SK-N-SH (cell line): ENCODE measurements around the gene FAM217A. TPM values are rescaled to one million over a fixed set of nuclear protein-coding genes. Genes with fewer than 3 reads are reported as not detected.

ENCODE experiments used
- CTCF ChIA-PET: fragments of 300-600, 350-600 bp; formaldehyde crosslinking; extraction: SDS; loops from one replicate; lab custom pipeline; 2021; lab: Yijun Ruan, JAX
- POLR2A ChIA-PET: fragments of 350-600 bp; sonication (Branson Sonifier 250); formaldehyde crosslinking; extraction: SDS; loops from one replicate; lab custom pipeline; 2020; ENCODE audit warnings: antibody characterized with exemption, inconsistent platforms; lab: Yijun Ruan, JAX
- DNase-seq: peaks from one replicate; pipeline ENCODE4 v3.0.0; 2012
- H2AFZ ChIP-seq: fragments of 200-600 bp; sonication (generic); 2 replicates; pipeline ENCODE4 v1.8.1; 2016; ENCODE audit warnings: antibody characterized with exemption, mild to moderate bottlenecking, low read depth
- H3F3A ChIP-seq: fragments of 200-600 bp; sonication (generic); replicated peaks from 2 replicates; pipeline ENCODE3; 2016; ENCODE audit warnings: antibody characterized with exemption, mild to moderate bottlenecking; ENCODE audit not compliant: insufficient read depth
- H3K27ac ChIP-seq, 2 experiments: fragments of 200-500 bp in 1 of 2; fragments of 200-600 bp in 1 of 2; sonication (Bioruptor generic) in 1 of 2; sonication (generic), shearing (Covaris generic) in 1 of 2; 2 replicates each; pipeline versions ENCODE4 v1.5.1 to v1.6.1; 2014 to 2016; ENCODE audit warnings: low read depth in 2 of 2, inconsistent platforms in 1 of 2, low read length in 1 of 2, mild to moderate bottlenecking in 1 of 2, mixed read lengths in 1 of 2
- H3K27me3 ChIP-seq: fragments of 200-600 bp; sonication (generic), shearing (Covaris generic); 2 replicates; pipeline ENCODE4 v1.6.1; 2016; ENCODE audit warnings: mixed run types; ENCODE audit not compliant: insufficient read depth
- H3K36me3 ChIP-seq, 2 experiments: fragments of 200-500 bp in 1 of 2; fragments of 200-600 bp in 1 of 2; sonication (Bioruptor generic) in 1 of 2; sonication (generic) in 1 of 2; replicated peaks in 1 of 2; 2 replicates each; pipeline versions ENCODE3 to v1.5.1; 2014 to 2016; ENCODE audit warnings: low read length in 1 of 2, mild to moderate bottlenecking in 1 of 2; ENCODE audit not compliant: insufficient read depth in 2 of 2, control insufficient read depth in 1 of 2
- H3K4me1 ChIP-seq, 2 experiments: fragments of 200-500 bp in 1 of 2; fragments of 200-600 bp in 1 of 2; sonication (Bioruptor generic) in 1 of 2; sonication (generic), shearing (Covaris generic) in 1 of 2; 2 replicates each; pipeline versions ENCODE4 v1.5.1 to v1.6.1; 2014 to 2016; ENCODE audit warnings: low read depth in 1 of 2, low read length in 1 of 2, mixed run types in 1 of 2; ENCODE audit not compliant: insufficient read depth in 2 of 2, control insufficient read depth in 1 of 2
- H3K4me2 ChIP-seq: fragments of 200-600 bp; sonication (generic), shearing (Covaris generic); 2 replicates; pipeline ENCODE4 v1.6.1; 2017; ENCODE audit warnings: mixed run types
- H3K4me3 ChIP-seq, 2 experiments: fragments of 200-500 bp in 1 of 2; fragments of 200-600 bp in 1 of 2; sonication (Bioruptor generic) in 1 of 2; sonication (generic), shearing (Covaris generic) in 1 of 2; 2 replicates each; pipeline versions ENCODE4 v1.5.1 to v1.8.1; 2014 to 2016; ENCODE audit warnings: low read depth in 2 of 2, inconsistent platforms in 1 of 2, low read length in 1 of 2, mild to moderate bottlenecking in 1 of 2, mixed read lengths in 1 of 2, moderate library complexity in 1 of 2
- H3K79me2 ChIP-seq: fragments of 200-600 bp; sonication (generic); 2 replicates; pipeline ENCODE4 v1.8.1; 2017; ENCODE audit warnings: mild to moderate bottlenecking; ENCODE audit not compliant: insufficient read depth
- H3K9ac ChIP-seq: fragments of 200-600 bp; sonication (generic); 2 replicates; pipeline ENCODE4 v1.6.1; 2017; ENCODE audit warnings: mixed run types
- H3K9me2 ChIP-seq: fragments of 200-600 bp; sonication (generic); 2 replicates; pipeline ENCODE4 v1.6.1; 2017; ENCODE audit warnings: mixed run types
- H3K9me3 ChIP-seq: fragments of 200-600 bp; sonication (generic); 2 replicates; pipeline ENCODE4 v1.6.1; 2017; ENCODE audit warnings: mixed run types, mild to moderate bottlenecking, moderate library complexity
- H4K20me1 ChIP-seq: fragments of 200-600 bp; sonication (generic); 2 replicates; pipeline ENCODE4 v1.6.1; 2017; ENCODE audit warnings: mild to moderate bottlenecking, mixed run types; ENCODE audit not compliant: insufficient read depth
- CTCF ChIP-seq: fragments of 200-600 bp; sonication (generic); IDR thresholded peaks from 2 replicates; pipeline ENCODE4 v1.6.1; 2017; ENCODE audit warnings: antibody characterized with exemption, mild to moderate bottlenecking, moderate library complexity
- ELF1 ChIP-seq: IDR thresholded peaks from 2 replicates; pipeline ENCODE4 v1.4.0; 2012
- EP300 ChIP-seq, 2 experiments: IDR thresholded peaks; 2 replicates each; pipeline versions ENCODE4 v1.4.0 to v1.6.1; 2012; ENCODE audit warnings: borderline replicate concordance in 1 of 2, low read depth in 1 of 2, low read length in 1 of 2
- EZH2phosphoT487 ChIP-seq: fragments of 200-600 bp; sonication (generic); IDR thresholded peaks from 2 replicates; pipeline ENCODE4 v1.6.1; 2017; ENCODE audit warnings: low read depth, mixed run types, mild to moderate bottlenecking, antibody characterized with exemption, moderate library complexity, borderline replicate concordance
- FOXM1 ChIP-seq: IDR thresholded peaks from 2 replicates; pipeline ENCODE4 v1.4.0; 2012; ENCODE audit warnings: low read depth, mild to moderate bottlenecking
- GATA2 ChIP-seq: sonication (generic); formaldehyde crosslinking; IDR thresholded peaks from 2 replicates; pipeline ENCODE4 v1.5.0; 2020; ENCODE audit warnings: mild to moderate bottlenecking, missing genetic modification reagents
- JUND ChIP-seq: IDR thresholded peaks from 2 replicates; pipeline ENCODE4 v1.4.0; 2012
- MEF2A ChIP-seq: IDR thresholded peaks from 2 replicates; pipeline ENCODE4 v1.4.0; 2012; ENCODE audit warnings: low read depth, borderline replicate concordance
- NFIC ChIP-seq: IDR thresholded peaks from 2 replicates; pipeline ENCODE4 v1.4.0; 2012; ENCODE audit warnings: borderline replicate concordance
- PBX3 ChIP-seq: IDR thresholded peaks from 2 replicates; pipeline ENCODE4; 2012
- POLR2AphosphoS5 ChIP-seq: IDR thresholded peaks from 2 replicates; pipeline ENCODE4 v1.6.1; 2012; ENCODE audit warnings: low read depth, low read length
- RCOR1 ChIP-seq: fragments of 150-350 bp; IDR thresholded peaks from 2 replicates; pipeline ENCODE4 v1.6.1; 2017; ENCODE audit warnings: antibody characterized with exemption, low read length
- RFX5 ChIP-seq: IDR thresholded peaks from 2 replicates; pipeline ENCODE4 v1.6.1; 2012; ENCODE audit warnings: mild to moderate bottlenecking, improper control_type of control experiment, low read length
- RXRA ChIP-seq: IDR thresholded peaks from 2 replicates; pipeline ENCODE4 v1.4.0; 2012; ENCODE audit warnings: low read depth, mild to moderate bottlenecking, borderline replicate concordance
- SIN3A ChIP-seq: IDR thresholded peaks from 2 replicates; pipeline ENCODE4 v1.6.1; 2012; ENCODE audit warnings: low read depth, mild to moderate bottlenecking, low read length, moderate library complexity, borderline replicate concordance
- SMC3 ChIP-seq: IDR thresholded peaks from 2 replicates; pipeline ENCODE4 v1.6.1; 2012; ENCODE audit warnings: low read depth, low read length, improper control_type of control experiment
- TAF1 ChIP-seq: IDR thresholded peaks from 2 replicates; pipeline ENCODE4 v1.6.1; 2012; ENCODE audit warnings: low read depth, mild to moderate bottlenecking, low read length, moderate library complexity, borderline replicate concordance
- TCF12 ChIP-seq: IDR thresholded peaks from 2 replicates; pipeline ENCODE4 v1.4.0; 2012
- TEAD4 ChIP-seq: IDR thresholded peaks from 2 replicates; pipeline ENCODE4 v1.4.0; 2012; ENCODE audit warnings: mild to moderate bottlenecking, borderline replicate concordance; ENCODE audit not compliant: insufficient read depth
- USF2 ChIP-seq: fragments of 150-350 bp; IDR thresholded peaks from 2 replicates; pipeline ENCODE4 v1.6.1; 2017; ENCODE audit warnings: antibody characterized with exemption, low read length, low read depth, borderline replicate concordance
- YY1 ChIP-seq: IDR thresholded peaks from 2 replicates; pipeline ENCODE4 v1.4.0; 2012; ENCODE audit warnings: low read depth, mild to moderate bottlenecking
- WGBS: methylation state at CpG from one replicate; pipeline ENCODE4 v1.1.6; 2017; ENCODE audit warnings: low lambda C conversion rate; 5-methylcytosine and 5-hydroxymethylcytosine counted together
- polyA plus RNA-seq, 3 experiments: library from polyadenylated mRNA; depleted of rRNA; stranded (reverse); fragments of >200 nt; gene quantifications; 2 replicates each; pipeline ENCODE4 v1.2.3, GENCODE V29; 2012

The FAM217A gene
- polyA plus RNA-seq, 1 of the 3 experiments (the other 2 are of a cell fraction) = not detected

- TF ChIP-seq RFX5 (peak; percentile 38; the same call in 1 of the 2 replicates), CTCF (peak; percentile 5; the same call in 1 of the 2 replicates), FOXM1 (no peak), YY1 (no peak), ELF1 (no peak)
- TF ChIP-seq, all 33 proteins: peak for 2
- ChIA-PET POLR2A (interaction anchor here (0.5 to 1.7 kb wide), 7 partner anchors 13 to 952 kb away, joined by 3 to 7 read pairs (median 4); partner anchors contain the start of gene ECI2), CTCF (interaction anchor here (1.0 to 3.6 kb wide), 15 partner anchors 9 to 274 kb away, joined by 3 to 14 read pairs (median 4); partner anchors contain the start of gene FAM50B)
- Histone ChIP-seq H3K79me2 (peaks cover 81% of the 10 kb centered on the region), H3K9me2 (no peaks in the 10 kb centered on the region), H3K36me3 (peaks cover 0 to 24% of the 10 kb centered on the region in 2 experiments), H3K9me3 (no peaks in the 10 kb centered on the region), H2AFZ (peak overlapping the region; percentile 52; the same call in 1 of the 2 replicates), H3K27me3 (no peaks in the 10 kb centered on the region), H3K9ac (peak overlapping the region; percentile 96), H3K4me3 (peak overlapping the region; percentile 75 to 95), H3K4me2 (peak overlapping the region; percentile 89), H4K20me1 (peaks cover 53% of the 10 kb centered on the region), H3K27ac (peak overlapping the region; percentile 94 to 96), H3F3A (peaks cover 32% of the 10 kb centered on the region), H3K4me1 (peaks cover 11 to 13% of the 10 kb centered on the region in 2 experiments; a peak in 2 of 4 replicates)
- under 1% methylated on average over 12 of the region's 15 CpGs for WGBS
- no peak for DNase-seq
Observed at GRCh38 chr6:4021854-4022695, 56.9 kb downstream of the FAM217A start.

- Histone ChIP-seq H3F3A (peaks cover 33% of the 10 kb centered on the region), H3K27me3 (no peaks in the 10 kb centered on the region), H3K79me2 (peaks cover 81% of the 10 kb centered on the region), H4K20me1 (peaks cover 45% of the 10 kb centered on the region), H3K9me2 (no peaks in the 10 kb centered on the region), H3K4me1 (peaks cover 11 to 13% of the 10 kb centered on the region in 2 experiments; a peak in 2 of 4 replicates), H3K9me3 (no peaks in the 10 kb centered on the region), H3K27ac (peak overlapping the region; percentile 94 to 96), H2AFZ (peak overlapping the region; percentile 52; the same call in 1 of the 2 replicates), H3K36me3 (peaks cover 0 to 23% of the 10 kb centered on the region in 2 experiments), H3K4me3 (peak overlapping the region; percentile 75 to 95), H3K9ac (peak overlapping the region; percentile 96), H3K4me2 (peak overlapping the region; percentile 89)
- POLR2A ChIA-PET = interaction anchor here (0.5 to 1.7 kb wide), 9 partner anchors 12 to 951 kb away, joined by 3 to 7 read pairs (median 4); partner anchors contain the start of genes ECI2 and PSMG4
- CTCF ChIA-PET = interaction anchor here (0.7 to 3.6 kb wide), 18 partner anchors 8 to 273 kb away, joined by 3 to 14 read pairs (median 4); partner anchors contain the start of gene FAM50B
- peak; percentile 91 for DNase-seq
- WGBS = under 1% methylated on average over 28 of the region's 65 CpGs
- no peak for TF ChIP-seq RFX5
- TF ChIP-seq PBX3 = peak; percentile 28; the same call in 1 of the 2 replicates
- TF ChIP-seq RCOR1 = no peak
- TF ChIP-seq NFIC = no peak
- TF ChIP-seq EZH2phosphoT487 = no peak
- TF ChIP-seq SMC3 = no peak
- TF ChIP-seq POLR2AphosphoS5 = peak; percentile 91
- TF ChIP-seq FOXM1 = no peak
- no peak for TF ChIP-seq TCF12
- no peak for TF ChIP-seq JUND
- no peak for TF ChIP-seq USF2
- TF ChIP-seq EP300 (IDR thresholded peaks at IDR 0.05; ENCODE audit: borderline replicate concordance in 1 of 2, low read depth in 1 of 2, low read length in 1 of 2) = no peak
- no peak for TF ChIP-seq TEAD4
- TF ChIP-seq TAF1 = peak; percentile 88; the same call in 1 of the 2 replicates
- no peak for TF ChIP-seq MEF2A
- TF ChIP-seq RXRA = no peak
- TF ChIP-seq YY1 = peak; percentile 95
- no peak for TF ChIP-seq GATA2 (CRISPR knock-in tag)
- TF ChIP-seq SIN3A = peak; percentile 80; the same call in 1 of the 2 replicates
Observed at GRCh38 chr6:4021133-4021853, 57.6 kb downstream of the FAM217A start.
